Hepatic stellate cell (primary cell): Measurements from ENCODE around the gene KDM5A.
"Not testable (repeated sequence)": the region's sequence is repeated elsewhere in the genome, so short reads cannot be mapped to it uniquely, and the experiment has no call there.

ENCODE experiments used
- DNase-seq: peaks from one replicate; pipeline ENCODE4 v3.0.0; 2011; ENCODE audit warnings: low spot score

KDM5A gene

DNA sequence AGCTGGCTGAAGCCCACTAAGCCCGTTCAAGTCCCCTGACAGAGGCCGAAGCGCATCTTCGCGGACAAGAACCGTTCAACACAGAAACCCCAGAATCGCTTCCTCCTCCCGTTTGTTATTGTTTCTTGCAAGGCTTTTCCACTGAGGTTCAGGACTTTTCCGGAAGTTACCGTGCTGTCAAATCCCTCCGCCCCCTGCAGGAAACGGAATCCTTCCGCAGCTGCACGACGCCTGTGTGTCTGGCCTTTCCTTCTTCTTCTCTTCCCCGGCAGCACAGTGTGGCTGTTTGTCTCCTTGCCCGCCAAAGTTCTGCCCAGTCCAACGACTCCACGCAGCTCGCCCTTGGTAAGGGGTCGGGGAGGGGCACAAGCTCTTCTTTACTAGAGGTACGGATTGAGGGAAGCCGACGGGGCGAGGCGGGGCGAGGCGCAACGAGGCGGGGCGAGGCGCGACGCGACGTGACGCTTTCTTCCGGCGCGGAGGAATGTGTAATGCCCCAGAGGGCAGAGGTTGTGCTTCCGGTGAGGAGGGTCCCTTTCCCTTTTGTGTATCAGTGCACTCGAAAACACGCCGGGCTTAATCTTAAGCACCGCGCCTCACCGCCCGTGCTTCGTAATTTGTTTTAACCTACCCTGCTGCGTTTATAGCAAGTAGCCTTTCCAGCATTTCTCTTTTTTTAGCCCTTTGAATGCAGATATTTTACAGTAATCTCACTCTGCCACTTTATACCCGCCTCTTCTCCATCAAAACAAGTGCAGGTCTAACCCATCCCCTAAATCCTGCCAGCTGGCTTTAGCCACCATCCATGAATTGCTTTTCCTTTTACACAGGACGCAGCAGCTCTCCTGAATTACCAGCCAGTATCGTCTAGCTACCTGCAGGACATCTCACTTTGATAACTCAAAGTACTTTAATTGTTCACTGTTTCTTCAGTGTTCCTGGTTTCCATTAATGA, at the start of gene KDM5A:
KDM5A (minus strand) TSS at position 179 of the 955 bp plus-strand sequence. CDS start 229 bp downstream, outside the sequence.
- DNase-seq = peak; percentile 84

GRCh38 chr12:435737-436136, 46.6 kb upstream of the KDM5A start:
- DNase-seq = not testable (repeated sequence)

- DNase-seq = no peak
Measured at GRCh38 chr12:422526-422925, 33.4 kb upstream of the KDM5A start.

GRCh38 chr12:418432-418831, 29.3 kb upstream of the KDM5A start:
- no peak for DNase-seq

GRCh38 chr12:414859-415258, 25.7 kb upstream of the KDM5A start:
- DNase-seq = no peak

DNA sequence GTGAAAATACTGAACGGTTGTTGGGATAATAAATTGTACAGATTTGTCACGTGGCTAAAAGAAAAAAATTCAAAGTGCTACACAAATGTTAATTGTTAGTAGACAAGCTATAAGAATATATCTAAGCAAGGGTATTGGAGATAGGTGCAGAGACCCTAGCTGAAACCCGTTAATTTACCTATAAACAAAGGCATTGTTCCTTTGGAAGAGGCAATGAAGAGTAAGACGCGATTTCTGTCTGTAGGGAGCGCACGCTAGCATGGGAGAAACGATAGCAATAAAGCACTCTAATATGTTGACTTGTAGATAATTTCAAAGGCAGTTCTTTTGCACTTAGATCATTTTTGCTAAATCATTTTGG, 12.9 kb upstream of the KDM5A start:
- DNase-seq = no peak

GRCh38 chr12:401235-402028, 12.3 kb upstream of the KDM5A start, which contains the start of gene CCDC77:
CCDC77 (plus strand) TSS chr12:401644; CDS start chr12:409384, 7,740 bp downstream.
- DNase-seq = peak; percentile 92

DNA sequence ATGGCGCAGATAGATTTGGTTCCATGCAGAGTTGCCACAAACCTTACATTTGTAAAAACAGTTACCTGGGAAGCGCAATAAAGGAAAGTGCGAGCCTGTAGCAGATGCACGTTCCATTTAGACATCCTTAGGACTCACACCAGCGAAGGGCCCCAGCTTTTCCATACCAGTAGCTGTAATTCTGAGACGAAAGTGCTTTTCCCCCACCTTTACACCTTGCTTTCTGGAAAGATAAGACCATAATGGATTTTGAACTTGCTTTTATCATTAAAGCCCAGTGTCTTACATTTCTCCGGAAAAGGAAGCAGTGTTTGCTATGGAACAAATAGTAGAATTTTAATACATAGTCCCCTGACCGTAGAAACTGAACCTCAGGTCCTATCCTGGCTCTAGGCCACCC, 11.7 kb upstream of the KDM5A start:
- DNase-seq = no peak

GRCh38 chr12:388541-389141, 479 bp downstream of the KDM5A start:
- DNase-seq = peak; percentile 22

- no peak for DNase-seq
Measured at GRCh38 chr12:388012-388411, 1.1 kb downstream of the KDM5A start.

GRCh38 chr12:386651-387050, 2.5 kb downstream of the KDM5A start:
- no peak for DNase-seq

DNA sequence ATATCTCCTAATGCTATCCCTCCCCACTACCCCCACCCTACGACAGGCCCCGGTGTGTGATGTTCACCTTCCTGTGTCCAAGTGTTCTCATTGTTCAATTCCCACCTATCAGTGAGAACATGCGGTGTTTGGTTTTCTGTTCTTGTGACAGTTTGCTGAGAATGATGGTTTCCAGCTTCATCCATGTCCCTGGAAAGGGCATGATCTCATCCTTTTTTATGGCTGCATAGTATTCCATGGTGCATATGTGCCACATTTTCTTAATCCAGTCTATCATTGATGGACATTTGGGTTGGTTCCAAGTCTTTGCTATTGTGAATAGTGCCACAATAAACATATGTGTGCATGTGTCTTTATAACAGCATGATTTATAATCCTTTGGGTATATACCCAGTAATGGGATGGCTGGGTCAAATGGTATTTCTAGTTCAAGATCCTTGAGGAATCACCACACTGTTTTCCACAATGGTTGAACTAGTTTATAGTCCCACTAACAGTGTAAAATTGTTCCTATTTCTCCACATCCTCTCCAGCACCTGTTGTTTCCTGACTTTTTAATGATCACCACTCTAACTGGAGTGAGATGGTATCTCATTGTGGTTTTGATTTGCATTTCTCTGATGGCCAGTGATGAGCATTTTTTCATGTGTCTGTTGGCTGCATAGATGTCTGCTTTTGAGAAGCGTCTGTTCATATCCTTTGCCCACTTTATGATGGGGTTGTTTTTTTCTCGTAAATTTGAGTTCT, 18.2 kb downstream of the KDM5A start:
- not testable (repeated sequence) for DNase-seq

GRCh38 chr12:367972-368371, 21.1 kb downstream of the KDM5A start:
- DNase-seq = no peak

DNA sequence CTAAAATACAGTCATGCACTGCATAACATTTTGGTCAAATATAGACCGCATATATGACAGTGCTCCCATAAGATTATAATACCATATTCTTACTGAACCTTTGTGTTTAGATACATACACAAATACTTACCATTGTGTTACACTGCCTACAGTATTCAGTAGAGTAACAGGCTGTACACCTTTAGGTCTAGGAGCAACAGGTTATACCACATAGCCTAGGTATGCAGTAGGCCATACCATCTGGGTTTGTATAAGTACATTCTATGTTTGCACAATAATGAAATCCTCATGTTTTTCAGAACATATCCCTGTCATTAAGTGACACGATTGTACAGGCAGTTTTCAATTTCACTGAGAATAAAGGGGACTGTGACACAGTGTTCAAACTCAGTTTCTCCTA, 22.3 kb downstream of the KDM5A start:
- DNase-seq = no peak

DNA sequence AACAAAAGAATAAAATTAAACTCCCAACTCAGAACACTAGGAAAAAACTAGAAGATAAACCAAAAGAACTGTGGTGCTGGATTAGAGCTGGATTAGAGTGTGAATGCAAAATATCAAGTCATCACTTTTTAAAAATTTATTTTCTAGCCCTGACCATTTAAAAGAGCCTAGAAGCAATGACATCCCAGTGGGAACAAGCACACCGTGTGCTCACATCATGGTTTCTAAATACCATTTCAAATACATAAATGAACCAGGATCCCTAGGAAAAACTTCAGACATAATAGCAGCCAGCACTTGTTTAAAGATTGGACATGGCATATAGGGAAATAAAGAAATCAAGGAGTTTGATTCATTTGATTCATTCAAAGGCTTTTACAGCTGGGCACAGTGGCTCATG, 30.0 kb downstream of the KDM5A start:
- DNase-seq = no peak

- no peak for DNase-seq
Measured at GRCh38 chr12:356276-356988, 32.7 kb downstream of the KDM5A start.

GRCh38 chr12:351197-351596, 37.9 kb downstream of the KDM5A start:
- not testable (repeated sequence) for DNase-seq

GRCh38 chr12:349625-350024, 39.5 kb downstream of the KDM5A start:
- DNase-seq = not testable (repeated sequence)

- not testable (repeated sequence) for DNase-seq
Measured at GRCh38 chr12:343036-343435, 46.1 kb downstream of the KDM5A start.

DNA sequence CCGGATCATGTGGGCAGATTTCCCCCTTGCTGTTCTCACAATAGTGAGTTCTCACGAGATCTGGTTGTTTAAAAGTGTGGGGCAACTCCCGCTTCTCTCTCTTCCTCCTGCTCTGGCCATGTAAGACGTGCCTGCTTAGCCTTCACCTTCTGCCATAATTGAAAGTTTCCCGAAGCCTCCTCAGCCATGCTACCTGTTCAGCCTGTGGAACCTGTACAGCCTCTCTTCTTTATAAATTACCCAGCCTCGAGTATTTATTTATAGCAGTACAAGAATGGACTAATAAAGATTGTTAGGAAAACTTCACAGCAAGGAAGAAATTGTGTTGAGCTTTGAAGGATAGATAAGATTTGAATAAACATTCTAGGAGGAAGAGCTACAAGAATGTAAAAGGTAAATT, 52.1 kb downstream of the KDM5A start:
- no peak for DNase-seq

- no peak for DNase-seq
Measured at GRCh38 chr12:334125-334524, 55.0 kb downstream of the KDM5A start.
